Spinal cord (tissue), 10 donors: ENCODE measurements around the gene ARMC6. TPM values are rescaled to one million over a fixed set of nuclear protein-coding genes. Genes with fewer than 3 reads are reported as not detected.
A peak's percentile ranks its signal among the peaks of the same experiment; 100 is the strongest.

Experiments
- DNase-seq, 6 donors: peaks; one replicate each; pipeline versions ENCODE4 v3.0.0 to v3.0.0-alpha.2; 2013 to 2015; ENCODE audit warnings: low spot score in 6 of 6, low read depth in 4 of 6
- H3K27ac ChIP-seq: one replicate; pipeline ENCODE4 v1.5.1; 2013; ENCODE audit warnings: low read depth, low read length, control low read depth
- H3K27me3 ChIP-seq: one replicate; pipeline ENCODE4 v1.6.1; 2013; ENCODE audit warnings: low read length; ENCODE audit not compliant: control insufficient read depth, insufficient read depth
- H3K36me3 ChIP-seq: one replicate; pipeline ENCODE4 v1.6.1; 2013; ENCODE audit warnings: low read length; ENCODE audit not compliant: control insufficient read depth, insufficient read depth
- H3K4me1 ChIP-seq: one replicate; pipeline ENCODE4 v1.6.1; 2013; ENCODE audit warnings: low read length; ENCODE audit not compliant: control insufficient read depth, insufficient read depth
- H3K4me3 ChIP-seq: one replicate; pipeline ENCODE4 v1.5.1; 2013; ENCODE audit warnings: low read depth, low read length, control low read depth
- H3K9me3 ChIP-seq: one replicate; pipeline ENCODE4 v1.6.1; 2013; ENCODE audit warnings: low read length; ENCODE audit not compliant: control insufficient read depth, insufficient read depth
- WGBS: methylation state at CpG from one replicate; pipeline ENCODE4 v1.1.5; 2013; ENCODE audit warnings: missing lambda C conversion rate; ENCODE audit not compliant: insufficient coverage; 5-methylcytosine and 5-hydroxymethylcytosine counted together
- polyA plus RNA-seq, 2 donors: library from polyadenylated mRNA; unstranded; fragments of 120-200 nt; gene quantifications; one replicate each; pipeline ENCODE4 v1.2.1, GENCODE V29; 2013; ENCODE audit not compliant: insufficient read length in 2 of 2
- total RNA-seq, 2 donors: library from RNA; depleted of rRNA in 1 of 2; stranded (reverse); fragments of 120-200 nt in 1 of 2; fragments of >200 nt in 1 of 2; gene quantifications; one replicate each; pipeline versions ENCODE4 v1.2.3 to v1.2.4, GENCODE V29; 2013 to 2014
- donor health status: healthy.

Gene ARMC6
- total and polyA plus RNA-seq, 4 donors: 28.0 to 49.0 (median 36.0) TPM

DNA sequence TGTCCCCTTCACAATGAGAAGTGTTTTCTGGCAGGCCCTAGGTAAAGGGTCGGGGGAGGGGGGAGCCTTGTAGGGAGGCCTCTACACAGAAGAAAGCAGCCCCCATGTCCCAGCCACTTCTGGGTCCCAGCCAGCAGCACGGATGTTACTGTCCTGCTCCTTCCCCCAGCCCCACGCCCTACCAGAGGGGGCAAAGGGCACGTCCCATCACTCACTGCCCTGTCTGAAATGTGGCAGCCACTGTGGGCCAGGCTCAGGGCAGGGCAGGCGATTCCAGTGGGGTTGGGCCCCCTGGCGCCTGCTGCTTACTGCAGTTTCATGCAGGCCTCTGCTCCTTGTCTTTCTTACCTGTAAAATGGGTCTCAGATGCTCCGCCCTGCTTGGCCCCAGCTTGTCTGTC is 24.3 kb downstream of the ARMC6 start:
- Histone ChIP-seq H3K36me3 (peaks cover 86% of the 10 kb centered on the region), H3K4me1 (peaks cover 14% of the 10 kb centered on the region), H3K27ac (no peak overlapping the region), H3K4me3 (no peak overlapping the region), H3K9me3 (no peaks in the 10 kb centered on the region), H3K27me3 (no peaks in the 10 kb centered on the region)
- no peak for DNase-seq
- 84% methylated on average over 7 of the region's 7 CpGs for WGBS

DNA sequence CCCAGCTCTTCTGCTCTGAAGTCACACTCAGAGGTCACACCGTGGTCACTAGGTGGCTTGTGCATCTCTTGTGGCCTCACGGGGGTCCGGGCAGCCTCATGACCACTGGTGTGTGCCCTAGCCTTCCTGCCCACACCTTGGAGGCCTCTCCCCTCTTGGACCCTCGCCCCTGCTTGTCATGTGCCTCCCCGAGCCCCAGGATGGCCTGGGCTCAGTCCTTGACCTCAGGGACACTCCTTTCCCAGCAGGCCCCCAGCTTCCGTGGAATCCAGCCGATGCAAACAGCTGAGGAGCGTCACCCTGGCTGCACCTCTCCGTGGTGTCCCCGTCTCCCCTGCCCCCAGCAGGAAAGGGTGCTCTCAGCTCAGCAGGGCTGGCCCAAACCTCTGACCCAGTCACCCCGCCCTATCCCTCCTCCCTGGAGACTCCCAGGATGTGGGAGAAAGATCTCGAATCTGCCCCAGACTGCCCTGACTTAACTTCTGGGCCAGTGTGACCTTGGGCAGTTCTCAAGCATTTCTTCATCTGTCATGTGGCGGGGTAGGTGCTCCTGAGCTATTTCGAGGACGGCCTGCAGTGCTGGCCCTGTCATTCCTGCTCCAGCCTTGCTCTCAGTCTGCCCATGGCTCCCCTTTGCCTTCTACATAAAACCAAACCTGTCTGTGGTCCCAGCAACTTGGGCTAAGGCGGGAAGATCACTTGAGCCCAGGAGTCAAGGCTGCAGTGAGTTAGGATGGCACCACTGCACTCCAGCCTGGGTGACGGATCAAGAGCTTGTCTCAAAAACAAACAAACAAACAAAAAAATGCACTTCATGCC is 25.8 kb downstream of the ARMC6 start:
- no peak overlapping the region for H3K4me3 ChIP-seq
- H3K36me3 ChIP-seq: peaks cover 72% of the 10 kb centered on the region
- H3K27me3 ChIP-seq: no peaks in the 10 kb centered on the region
- DNase-seq: no peak
- WGBS: 85% methylated on average over 17 of the region's 17 CpGs
- H3K9me3 ChIP-seq: no peaks in the 10 kb centered on the region
- H3K4me1 ChIP-seq: peaks cover 23% of the 10 kb centered on the region
- H3K27ac ChIP-seq: no peak overlapping the region

DNA sequence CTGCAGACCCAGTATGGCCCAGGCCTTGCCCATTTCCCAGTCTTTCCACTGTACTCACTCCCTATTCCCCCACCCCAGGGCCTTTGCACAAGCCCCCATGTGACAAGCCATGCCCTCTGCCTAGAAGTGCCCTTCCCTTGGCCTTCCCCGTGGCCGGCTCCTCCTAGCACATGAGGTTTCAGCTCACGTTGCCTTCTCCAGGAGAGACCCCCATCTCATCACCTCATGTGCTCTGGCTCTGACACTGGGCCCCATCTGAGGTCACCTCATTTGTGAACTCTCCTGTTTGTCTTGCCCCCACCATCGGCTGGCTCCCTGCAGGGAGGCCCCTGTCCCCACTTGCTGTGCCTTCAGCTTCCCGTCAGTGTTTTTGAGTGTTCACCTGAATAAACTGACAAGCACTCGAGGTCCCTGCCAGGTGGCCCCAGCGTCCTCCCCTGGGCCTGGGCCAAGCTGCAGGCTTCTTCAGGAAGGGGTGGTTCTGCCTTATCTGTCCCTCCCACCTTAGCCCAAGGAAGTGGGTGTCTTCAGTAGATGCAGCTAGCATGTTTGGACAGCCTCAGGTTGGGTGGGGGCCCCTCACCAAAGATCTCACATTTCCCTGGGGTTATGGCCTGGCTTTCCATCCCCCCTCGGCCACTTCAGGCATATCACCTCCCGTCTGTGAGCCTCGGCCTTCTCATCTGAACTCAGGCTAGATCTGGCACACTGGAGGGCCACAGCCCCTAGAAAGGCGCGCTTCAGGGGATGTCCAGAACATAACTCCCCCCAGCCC is 26.6 kb downstream of the ARMC6 start:
- Histone ChIP-seq H3K27me3 (no peaks in the 10 kb centered on the region), H3K9me3 (no peaks in the 10 kb centered on the region), H3K36me3 (peaks cover 64% of the 10 kb centered on the region), H3K27ac (no peak overlapping the region), H3K4me3 (no peak overlapping the region), H3K4me1 (peaks cover 31% of the 10 kb centered on the region)
- WGBS: 84% methylated on average over 12 of the region's 12 CpGs
- DNase-seq: no peak

GRCh38 chr19:19061506-19061905 is 28.1 kb downstream of the ARMC6 start:
- no peak overlapping the region for H3K4me3 ChIP-seq
- DNase-seq: no peak
- no peaks in the 10 kb centered on the region for H3K27me3 ChIP-seq
- H3K4me1 ChIP-seq: peaks cover 33% of the 10 kb centered on the region
- no peaks in the 10 kb centered on the region for H3K9me3 ChIP-seq
- H3K27ac ChIP-seq: no peak overlapping the region
- 82% methylated on average over 3 of the region's 8 CpGs for WGBS
- peaks cover 49% of the 10 kb centered on the region for H3K36me3 ChIP-seq

DNA sequence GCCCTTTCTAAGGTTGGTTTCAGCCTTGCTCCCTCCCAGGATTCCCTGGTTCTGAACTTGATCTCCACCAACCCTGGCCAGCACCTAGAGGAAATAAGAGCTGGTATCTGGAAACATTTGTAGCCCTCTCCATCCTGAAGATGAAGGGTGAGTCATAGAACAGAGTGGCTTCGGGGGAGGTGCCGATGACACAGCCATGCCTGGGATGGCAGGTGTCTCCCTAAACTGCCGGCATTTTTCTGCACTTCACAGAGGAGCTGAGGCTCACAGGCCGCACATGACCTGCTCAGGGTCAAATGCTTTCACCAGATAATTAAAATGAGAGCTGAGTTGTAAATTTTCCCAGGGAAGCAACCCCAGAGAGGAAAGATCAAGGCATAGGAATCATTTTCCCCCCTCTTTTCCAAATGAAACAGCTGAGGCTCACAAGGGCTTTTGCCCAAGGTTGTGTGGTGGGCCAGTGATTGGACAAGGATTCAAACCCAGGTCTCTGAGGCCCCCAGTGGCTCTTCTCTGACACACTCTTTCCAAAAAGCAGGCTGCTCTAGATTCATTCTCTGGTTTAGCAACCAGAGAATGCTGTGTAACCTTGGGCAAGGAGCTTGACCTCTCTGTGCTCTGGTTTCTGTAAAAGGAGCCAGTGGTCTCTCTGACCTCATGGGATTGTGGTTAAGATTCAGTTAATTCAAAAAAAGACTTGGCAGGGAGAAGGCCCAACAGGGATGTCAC is 29.2 kb downstream of the ARMC6 start:
- Histone ChIP-seq H3K36me3 (peaks cover 38% of the 10 kb centered on the region), H3K27ac (peak overlapping the region; percentile 75), H3K4me1 (peaks cover 33% of the 10 kb centered on the region), H3K27me3 (no peaks in the 10 kb centered on the region), H3K4me3 (peak overlapping the region; percentile 67), H3K9me3 (no peaks in the 10 kb centered on the region)
- WGBS: 94% methylated on average over 3 of the region's 4 CpGs
- DNase-seq: no peak

DNA sequence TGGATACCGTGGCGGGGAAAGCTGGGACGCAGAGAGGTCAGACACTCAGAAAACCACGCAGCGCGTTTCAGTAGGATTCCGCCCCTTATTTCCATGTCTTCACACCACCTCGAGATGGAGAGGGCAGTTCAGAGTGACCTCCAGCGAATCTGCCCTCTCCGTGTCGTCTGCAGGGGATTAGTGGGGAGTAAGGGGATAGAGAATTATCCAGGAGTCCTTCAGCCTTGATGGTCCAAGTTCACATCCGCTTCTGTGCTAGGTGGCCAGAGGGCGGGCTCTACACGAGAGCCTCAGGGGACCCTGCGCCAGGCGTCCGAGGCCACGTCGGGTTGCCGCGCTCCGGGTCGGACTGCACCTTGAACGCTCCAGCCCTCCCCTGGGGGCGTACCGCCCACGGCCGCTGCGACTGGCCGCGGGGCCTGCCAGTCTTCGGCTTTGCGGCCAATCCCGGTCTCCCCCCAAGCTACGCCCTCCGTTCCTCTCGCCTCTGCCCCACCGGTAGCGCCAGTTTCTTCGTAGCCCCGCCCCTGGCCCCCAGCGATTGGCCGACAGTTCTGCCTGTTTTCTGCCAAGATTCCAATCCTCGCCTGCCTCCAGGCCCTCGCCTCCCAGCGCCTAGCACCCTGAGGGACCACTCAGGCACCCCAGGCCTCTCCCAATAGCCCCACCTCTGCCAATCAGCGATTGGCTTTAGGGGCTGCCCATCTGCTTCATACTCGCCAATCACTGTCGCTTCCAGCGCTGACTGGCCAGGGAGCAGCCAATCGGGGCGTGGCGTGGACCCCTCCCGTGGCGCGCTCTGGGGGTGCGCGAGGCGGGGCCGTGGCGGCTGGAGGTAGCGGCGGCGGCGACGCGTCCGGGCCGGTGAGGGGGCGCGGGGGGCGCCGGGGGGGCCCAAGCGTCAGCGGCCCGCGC is 30.0 kb downstream of the ARMC6 start, which contains the start of gene SLC25A42:
Gene SLC25A42 (plus strand): TSS at position 812 of the 915 bp plus-strand sequence. CDS start 32,131 bp downstream, outside the sequence.
- Histone ChIP-seq H3K4me3 (peak within 1 kb of the TSS; percentile 67), H3K36me3 (peaks cover 30% of the 10 kb centered on the region), H3K4me1 (peaks cover 33% of the 10 kb centered on the region), H3K27me3 (no peaks in the 10 kb centered on the region), H3K9me3 (no peaks in the 10 kb centered on the region), H3K27ac (peak within 1 kb of the TSS; percentile 75)
- DNase-seq: peak; percentile 99 to 100 (median 99)
- 0% methylated on average over 69 of the region's 77 CpGs for WGBS

- 4% methylated on average over 17 of the region's 29 CpGs for WGBS
- Histone ChIP-seq H3K9me3 (no peaks in the 10 kb centered on the region), H3K4me1 (peaks cover 40% of the 10 kb centered on the region), H3K36me3 (peaks cover 22% of the 10 kb centered on the region), H3K4me3 (peak overlapping the region; percentile 67), H3K27ac (no peak overlapping the region), H3K27me3 (no peaks in the 10 kb centered on the region)
- DNase-seq: no peak
Measured at GRCh38 chr19:19064098-19064722, 30.8 kb downstream of the ARMC6 start.

GRCh38 chr19:19064811-19065745 is 31.7 kb downstream of the ARMC6 start:
- Histone ChIP-seq H3K4me3 (peak overlapping the region; percentile 67), H3K9me3 (no peaks in the 10 kb centered on the region), H3K36me3 (peaks cover 13% of the 10 kb centered on the region), H3K27ac (no peak overlapping the region), H3K4me1 (peaks cover 43% of the 10 kb centered on the region), H3K27me3 (no peaks in the 10 kb centered on the region)
- 4% methylated on average over 20 of the region's 25 CpGs for WGBS
- peak in 2 of 6 donors; percentile 39 to 53 for DNase-seq
